GM21381 (cell line): ENCODE data around the gene PRXL2B.
"Not testable (repeated sequence)": the region's sequence is repeated elsewhere in the genome, so short reads cannot be mapped to it uniquely, and the experiment has no call there.

ENCODE experiments used
- ATAC-seq: cut with Tn5 transposase; IDR thresholded peaks from one replicate; pipeline ENCODE4 v1.9.1; 2021; ENCODE audit warnings: mild to moderate bottlenecking, moderate library complexity; ENCODE audit not compliant: unreplicated experiment

Gene PRXL2B

GRCh38 chr1:2586154-2587070 is at the start of gene PRXL2B:
Gene PRXL2B, plus strand, starts transcription at chr1:2586777. Its CDS starts 109 bp downstream, at chr1:2586886.
- peak; percentile 52 for ATAC-seq

GRCh38 chr1:2537784-2538115 is 48.8 kb upstream of the PRXL2B start:
- no peak for ATAC-seq

GRCh38 chr1:2538376-2538775 is 48.2 kb upstream of the PRXL2B start:
- ATAC-seq: no peak

- no peak for ATAC-seq
Measured at GRCh38 chr1:2538872-2539271, 47.7 kb upstream of the PRXL2B start.

- no peak for ATAC-seq
Measured at GRCh38 chr1:2539312-2539907, 47.2 kb upstream of the PRXL2B start.

- no peak for ATAC-seq
Measured at GRCh38 chr1:2540816-2541492, 45.6 kb upstream of the PRXL2B start.

GRCh38 chr1:2541619-2542245 is 44.8 kb upstream of the PRXL2B start:
- no peak for ATAC-seq

- ATAC-seq: no peak
Measured at GRCh38 chr1:2542246-2542915, 44.2 kb upstream of the PRXL2B start.

- no peak for ATAC-seq
Measured at GRCh38 chr1:2543543-2544092, 43.0 kb upstream of the PRXL2B start.

- no peak for ATAC-seq
Measured at GRCh38 chr1:2544093-2544874, 42.3 kb upstream of the PRXL2B start.

GRCh38 chr1:2544875-2545640 is 41.5 kb upstream of the PRXL2B start:
- ATAC-seq: no peak

- peak; percentile 33 for ATAC-seq
Measured at GRCh38 chr1:2545754-2546514, 40.6 kb upstream of the PRXL2B start.

- peak; percentile 33 for ATAC-seq
Measured at GRCh38 chr1:2546515-2547209, 39.9 kb upstream of the PRXL2B start.

- peak; percentile 2 for ATAC-seq
Measured at GRCh38 chr1:2547210-2548067, 39.1 kb upstream of the PRXL2B start.

GRCh38 chr1:2548068-2548589 is 38.4 kb upstream of the PRXL2B start:
- ATAC-seq: no peak

- not testable (repeated sequence) for ATAC-seq
Measured at GRCh38 chr1:2549367-2550029, 37.1 kb upstream of the PRXL2B start.
